NOMO-1 treated with DMSO at 0.1 percent for 48 hours (cell line): ENCODE data around the gene NGB.
"Not testable (repeated sequence)": the region's sequence is repeated elsewhere in the genome, so short reads cannot be mapped to it uniquely, and the experiment has no call there.

Source experiments
- DNase-seq: peaks from one replicate; lab custom pipeline; 2025; ENCODE audit not compliant: unreplicated experiment; lab: John Stamatoyannopoulos, UW

Gene NGB

DNA sequence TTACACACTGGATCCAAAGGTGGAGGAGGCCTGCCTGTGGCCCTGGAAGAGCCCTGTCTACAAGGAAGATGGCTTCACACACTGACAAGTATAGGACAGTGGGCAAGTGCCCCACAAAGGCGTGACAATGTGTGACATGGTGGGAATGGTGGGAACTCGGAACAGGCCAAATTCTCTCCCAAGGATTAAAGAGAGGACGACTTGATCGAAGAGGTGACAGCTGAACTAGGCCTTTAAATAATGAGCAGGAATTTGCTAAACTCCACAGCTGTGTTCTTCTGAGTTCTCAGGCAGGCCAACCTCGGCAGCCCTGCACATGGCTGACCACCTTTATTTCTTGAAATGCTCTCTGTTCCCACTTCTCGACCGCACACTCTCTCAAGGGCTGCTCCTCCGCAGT lies 25.9 kb upstream of the NGB start:
- DNase-seq, result no peak

DNA sequence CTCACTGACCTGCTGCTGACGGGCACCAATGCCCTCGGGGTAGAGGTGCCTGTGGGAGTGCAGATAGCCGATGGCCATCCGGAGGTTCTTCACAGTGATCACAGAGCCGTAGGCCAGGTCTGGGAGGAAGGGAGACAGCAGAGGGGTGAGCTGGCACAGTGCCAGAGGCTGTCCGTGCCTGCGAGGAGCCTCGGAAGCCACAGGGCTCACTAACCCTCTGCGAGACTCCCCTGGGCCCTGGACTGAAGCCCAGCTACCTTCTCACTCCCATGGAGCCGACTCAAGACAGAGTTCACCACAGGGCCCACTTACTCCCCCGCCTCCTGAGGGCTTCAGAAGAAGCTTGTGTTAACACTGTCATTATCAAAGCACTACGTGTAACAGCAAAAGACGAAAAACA lies 25.1 kb upstream of the NGB start:
- DNase-seq, result no peak

DNA sequence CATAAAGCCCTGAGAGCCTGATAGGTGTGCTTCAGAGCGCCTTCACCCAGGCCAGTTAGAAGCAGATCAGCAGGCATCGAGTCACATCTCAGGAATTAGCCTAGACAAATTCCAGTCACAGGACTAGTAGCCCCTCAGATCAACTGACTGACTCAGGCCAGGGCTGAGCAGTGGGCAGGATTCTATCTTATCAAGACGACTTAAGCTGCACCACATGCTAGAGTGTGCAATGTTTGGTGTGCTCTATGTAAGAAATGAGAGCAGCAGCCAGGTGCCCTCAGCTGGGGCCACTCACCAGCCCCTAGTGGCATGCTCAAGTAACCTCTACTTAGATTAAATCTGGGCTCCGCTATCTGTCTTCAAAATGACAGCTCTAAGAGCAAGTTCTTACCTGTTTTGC lies 19.7 kb upstream of the NGB start:
- DNase-seq, result no peak

- no peak for DNase-seq
Measured at GRCh38 chr14:77286576-77286975, 15.6 kb upstream of the NGB start.

GRCh38 chr14:77284466-77284865 lies 13.5 kb upstream of the NGB start:
- no peak for DNase-seq

GRCh38 chr14:77284066-77284465 lies 13.1 kb upstream of the NGB start:
- DNase-seq, result no peak

DNA sequence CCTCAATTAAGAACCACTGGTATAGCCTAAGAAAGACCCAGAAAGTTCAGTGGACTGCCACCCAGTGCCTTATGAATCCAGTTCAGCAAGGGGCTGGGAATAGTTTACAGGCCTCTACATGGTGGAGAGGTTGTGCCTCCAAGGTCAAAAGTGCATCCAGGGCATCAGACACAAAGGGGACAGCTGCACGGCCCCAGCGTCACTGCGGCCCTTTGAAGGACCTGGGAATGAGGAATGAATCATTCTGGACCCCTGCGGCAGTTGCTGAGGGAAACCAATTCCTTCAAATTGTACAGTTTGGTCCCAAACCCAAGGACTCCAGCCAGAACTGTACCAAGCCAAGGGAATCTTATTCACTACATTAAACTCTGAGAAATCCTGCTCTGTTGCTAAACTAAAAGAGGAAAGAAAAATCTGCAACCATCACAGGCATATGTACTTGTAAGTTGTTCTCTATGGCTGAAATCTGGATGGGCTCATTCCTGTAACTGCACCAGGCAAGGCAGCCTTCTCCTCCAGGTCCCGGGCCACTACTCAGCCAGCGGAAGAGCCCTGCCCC lies 10.9 kb upstream of the NGB start:
- no peak for DNase-seq

GRCh38 chr14:77280921-77281320 lies 9.9 kb upstream of the NGB start:
- not testable (repeated sequence) for DNase-seq

DNA sequence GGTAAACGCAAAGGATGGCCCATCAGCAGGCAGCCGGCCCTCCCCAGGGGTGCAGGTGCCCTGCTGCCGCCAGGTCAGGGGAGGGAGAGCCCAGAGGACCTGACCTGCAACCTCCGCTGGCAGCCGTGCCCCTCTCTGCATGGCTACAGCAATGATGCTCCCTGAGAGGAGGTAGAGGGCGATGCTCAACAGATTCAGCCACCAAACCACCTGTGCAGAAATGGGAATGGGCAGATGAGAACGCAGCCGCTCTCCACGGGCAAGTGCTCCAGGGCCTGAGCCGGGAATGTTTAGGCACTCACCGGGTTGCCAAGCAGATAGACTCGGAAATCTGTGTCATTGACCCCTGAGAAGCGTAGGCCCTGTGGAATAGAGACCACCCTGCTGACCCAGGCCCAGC lies 8.7 kb upstream of the NGB start:
- no peak for DNase-seq

GRCh38 chr14:77278461-77279230 lies 7.6 kb upstream of the NGB start:
- DNase-seq, result no peak

DNA sequence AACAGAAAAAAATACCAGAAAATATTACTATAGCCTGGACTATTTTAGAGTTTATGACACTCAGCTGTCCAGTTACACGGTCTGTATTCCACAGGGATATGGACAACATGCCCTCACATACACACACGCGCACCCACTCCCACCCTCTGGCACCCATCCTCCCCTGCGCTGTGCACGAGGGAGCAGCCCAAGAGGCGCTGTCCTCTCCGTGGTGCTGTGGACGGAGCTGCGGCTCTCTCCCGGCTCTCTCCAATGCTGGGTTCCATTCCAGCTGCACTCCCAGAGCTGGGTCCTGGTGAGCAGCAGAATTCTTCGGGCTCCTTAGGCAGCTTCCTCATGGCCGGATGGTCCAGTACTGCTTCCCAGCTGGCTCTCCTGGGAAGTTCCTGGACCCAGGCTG lies 6.0 kb upstream of the NGB start:
- DNase-seq, result no peak

DNA sequence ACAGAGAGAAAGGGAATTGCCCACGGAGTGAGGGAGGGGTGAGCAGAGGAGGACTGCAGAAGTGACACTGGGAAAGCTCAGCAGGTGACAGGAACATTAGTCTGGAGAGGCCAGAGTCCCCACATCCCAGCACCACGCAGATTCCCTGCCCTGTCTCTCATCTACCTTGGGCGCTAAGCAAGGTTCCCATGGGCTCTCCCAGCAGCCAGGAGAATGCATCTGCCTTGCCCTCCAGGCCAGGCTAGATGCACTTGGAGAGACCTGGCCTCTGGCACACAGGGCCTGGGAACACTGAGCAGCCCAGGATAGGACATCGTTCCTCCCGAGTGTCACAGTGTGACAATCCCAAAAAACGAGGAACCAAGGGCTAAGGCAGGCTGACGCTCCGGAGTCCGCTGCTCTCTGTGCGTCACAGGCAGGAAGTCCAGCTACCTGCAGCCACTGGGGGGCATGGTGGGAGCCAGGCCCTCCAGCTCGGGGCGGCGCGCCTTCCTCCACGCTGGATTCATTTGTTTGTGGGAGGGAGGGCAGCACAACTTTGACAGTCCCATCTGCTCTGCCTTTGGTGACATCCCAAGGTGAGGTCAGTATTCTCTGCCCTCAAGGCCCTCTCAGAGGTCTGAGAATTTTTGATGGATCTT lies 5.4 kb upstream of the NGB start:
- no peak for DNase-seq

DNA sequence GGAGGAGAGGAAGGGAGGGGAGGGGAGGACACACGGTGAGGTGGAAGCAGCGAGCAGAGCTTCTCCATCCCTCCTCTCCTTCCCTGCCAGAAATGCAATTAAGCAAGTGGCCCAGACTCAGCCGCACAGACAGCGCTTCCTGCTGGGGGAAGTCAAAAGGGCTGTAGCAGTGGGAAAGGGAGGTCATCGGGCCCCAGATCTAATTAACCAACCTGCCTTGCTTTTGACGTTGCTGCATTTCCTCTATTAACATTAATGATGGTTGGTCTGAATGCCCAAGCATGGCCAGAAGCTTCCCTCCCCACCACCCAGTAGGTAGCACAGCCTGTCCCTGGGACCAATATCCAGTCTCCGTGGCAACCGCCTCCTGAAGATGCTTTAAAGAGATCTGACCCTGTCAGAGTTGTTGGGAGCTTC lies 4.6 kb upstream of the NGB start:
- no peak for DNase-seq

- no peak for DNase-seq
Measured at GRCh38 chr14:77275041-77275580, 4.1 kb upstream of the NGB start.

DNA sequence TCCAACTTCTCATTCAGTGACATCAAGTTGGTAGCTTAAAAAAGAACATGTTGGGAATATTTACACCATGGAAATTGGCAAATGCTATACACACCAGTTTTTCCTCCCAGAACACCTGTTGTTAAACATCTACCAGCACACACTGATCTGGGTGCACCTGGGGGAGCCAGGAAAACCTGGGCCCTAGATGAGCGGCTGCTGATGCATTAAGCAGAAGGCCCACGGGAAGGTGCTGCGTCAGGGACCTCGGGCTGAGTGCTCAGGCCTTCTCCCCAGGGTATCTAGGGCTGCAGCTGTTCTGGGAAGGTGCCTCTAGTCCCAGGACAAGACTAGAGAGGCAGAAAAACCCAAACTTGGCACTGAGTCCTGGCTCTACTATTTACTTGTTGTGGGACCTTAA lies 2.8 kb upstream of the NGB start:
- DNase-seq, result no peak

GRCh38 chr14:77272261-77272660 lies 1.3 kb upstream of the NGB start:
- DNase-seq, result no peak

DNA sequence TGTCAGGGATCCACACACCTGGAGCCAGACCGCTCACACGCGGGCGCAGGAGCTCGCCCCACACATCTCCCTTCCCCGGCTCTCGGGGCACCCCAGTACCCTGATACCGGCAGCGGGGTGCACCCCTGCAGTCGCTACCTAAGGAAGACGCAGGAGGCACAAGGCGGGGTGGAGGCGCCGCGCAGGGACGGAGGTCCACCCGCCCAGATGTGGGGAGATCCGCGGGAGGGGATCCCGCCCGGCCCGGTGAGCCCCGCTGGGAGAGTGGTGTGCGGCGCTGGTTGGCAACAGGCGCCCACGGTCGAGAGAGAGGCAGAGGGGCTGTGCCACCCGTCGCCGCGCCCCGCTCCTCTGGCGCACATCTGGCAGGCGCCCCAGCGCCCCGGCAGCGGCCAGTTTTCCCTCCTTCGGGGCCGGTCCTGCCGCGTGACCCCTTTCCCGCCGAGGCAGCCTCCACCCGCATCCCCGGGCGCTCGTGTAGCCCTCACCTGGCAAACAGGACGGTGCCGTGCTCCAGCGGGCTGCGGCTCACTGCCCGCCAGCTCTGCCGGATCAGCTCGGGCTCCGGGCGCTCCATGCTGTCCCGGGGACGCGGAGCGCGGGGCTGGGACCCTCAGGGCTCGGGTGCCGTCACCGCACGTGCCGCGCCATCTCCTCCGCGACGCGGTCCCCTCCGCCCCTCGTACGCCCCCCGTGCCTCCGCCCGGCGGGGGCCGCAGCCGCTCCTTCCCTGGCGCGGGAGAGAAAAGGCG lies 469 bp downstream of the NGB start:
- no peak for DNase-seq

- DNase-seq, result no peak
Measured at GRCh38 chr14:77268989-77269600, 1.9 kb downstream of the NGB start.

DNA sequence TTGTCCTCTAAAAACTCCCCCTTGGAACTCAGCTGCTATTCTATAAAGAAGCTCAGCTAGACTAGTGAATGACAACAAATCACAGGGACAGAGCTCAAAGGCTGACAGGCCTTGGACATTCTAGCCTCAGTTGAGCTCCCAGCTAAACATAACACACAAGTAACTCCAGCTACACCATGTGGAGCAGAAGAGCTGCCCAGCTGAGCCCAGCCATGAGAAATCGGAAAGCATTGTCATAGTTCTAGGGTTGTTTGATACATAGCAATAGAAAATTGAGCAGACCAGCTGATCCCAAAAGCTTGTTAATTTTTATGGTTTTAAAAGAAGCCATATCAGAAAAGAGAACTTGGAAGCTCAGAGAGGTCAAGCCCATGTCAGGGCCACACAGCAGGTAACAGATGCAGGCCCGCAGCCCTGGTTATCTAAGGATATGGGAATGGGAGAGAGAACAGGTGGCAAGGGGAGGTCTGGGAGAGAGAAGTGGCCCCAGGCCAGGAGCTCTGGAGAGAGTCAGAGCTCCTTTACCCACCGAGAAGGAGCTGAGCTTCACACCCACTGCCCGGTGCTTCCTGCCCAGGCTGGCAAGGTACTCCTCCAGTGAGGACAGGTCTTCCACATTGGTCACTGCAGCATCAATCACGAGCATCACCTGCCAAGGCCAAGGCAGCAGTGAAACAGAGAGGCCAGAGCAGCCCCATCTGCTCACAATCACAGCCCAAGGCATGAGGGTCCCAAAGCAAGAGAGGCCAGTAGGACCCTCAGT lies 2.9 kb downstream of the NGB start:
- DNase-seq, result no peak

DNA sequence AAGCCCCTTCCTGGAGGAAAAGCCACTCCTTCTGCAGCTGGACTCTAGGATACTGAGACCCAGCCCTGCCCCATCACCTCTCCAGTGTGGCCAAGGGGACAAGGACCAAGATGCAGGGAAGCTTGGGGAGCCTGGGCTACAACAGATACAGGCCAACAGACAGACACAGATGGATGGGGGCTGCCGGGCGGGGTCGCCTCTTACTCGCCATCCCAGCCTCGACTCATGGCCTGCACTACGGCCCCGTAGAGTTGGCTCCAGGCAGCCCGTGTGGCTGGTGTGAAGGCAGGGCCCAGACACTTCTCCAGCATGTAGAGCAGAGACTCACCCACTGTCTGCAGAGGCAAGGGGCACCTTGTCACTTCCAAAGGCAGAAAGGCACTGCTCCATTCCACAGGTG lies 4.7 kb downstream of the NGB start:
- DNase-seq, result no peak
